Activated CD8-positive, alpha-beta memory T cell treated with anti-CD3 and anti-CD28 coated beads for 4 hours (primary cell): ENCODE results near the gene PURA.

ENCODE experiments used
- DNase-seq, 2 donors: peaks; one replicate each; pipeline ENCODE4 v3.0.0-alpha.2; 2020; ENCODE audit warnings: low read depth in 2 of 2

Gene PURA

GRCh38 chr5:140109759-140110645 lies 3.9 kb upstream of the PURA start:
- no peak for DNase-seq

DNA sequence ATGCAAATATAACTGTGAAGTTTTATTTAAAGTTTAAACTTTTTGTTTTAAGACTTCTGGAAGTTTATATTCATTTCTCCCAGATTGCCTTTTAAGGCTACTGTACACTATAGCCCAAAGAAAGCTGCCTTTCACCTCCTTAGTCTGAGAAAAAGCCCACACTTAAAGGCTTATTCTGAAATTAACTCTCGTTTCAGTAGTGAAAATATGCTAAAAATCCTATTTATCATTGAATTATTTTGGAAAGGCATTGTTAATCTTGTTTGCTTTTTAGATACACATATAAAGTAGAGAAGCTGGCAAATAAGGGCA lies 3.3 kb upstream of the PURA start:
- no peak for DNase-seq

DNA sequence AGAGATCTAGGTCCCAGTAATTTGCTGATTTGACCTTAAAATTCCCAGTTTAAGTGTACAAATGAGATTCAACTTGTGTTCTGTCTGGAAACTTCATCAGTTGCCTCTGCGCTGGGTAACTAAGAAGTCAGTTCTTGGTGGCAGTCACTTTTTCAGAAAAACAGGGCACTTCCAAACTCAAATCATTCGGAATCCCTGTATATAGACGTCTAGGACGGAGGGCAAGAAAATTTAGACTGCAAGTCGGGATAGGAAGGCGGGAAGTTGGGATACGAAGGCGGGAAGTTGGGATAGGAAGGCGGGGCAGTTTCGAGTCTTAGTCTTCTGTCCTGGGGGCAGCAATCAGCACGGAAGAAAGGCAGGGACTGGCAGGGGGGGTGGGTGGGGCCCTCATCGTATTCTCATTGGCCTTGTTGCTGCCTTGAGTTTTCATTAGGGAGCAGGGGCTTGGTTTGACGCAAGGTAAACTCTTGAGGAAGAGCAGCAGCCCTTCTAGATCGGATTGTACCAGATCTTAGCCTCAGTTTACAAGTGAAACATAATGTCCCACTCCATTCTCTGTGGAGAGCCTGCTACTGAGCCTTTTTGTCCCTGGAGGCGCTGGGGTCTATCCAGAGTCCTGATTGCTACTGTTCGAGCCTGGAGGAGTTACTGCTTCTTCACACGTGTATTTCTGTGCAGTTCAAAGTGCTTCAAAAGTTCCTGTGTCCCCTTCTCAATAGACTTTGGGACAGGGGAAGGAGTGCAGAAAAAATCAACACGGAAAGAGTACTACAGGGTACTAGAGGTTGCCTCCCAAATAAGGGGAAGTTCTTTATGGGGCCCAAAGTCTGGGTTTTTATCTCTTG lies 2.7 kb upstream of the PURA start:
- DNase-seq, result no peak

DNA sequence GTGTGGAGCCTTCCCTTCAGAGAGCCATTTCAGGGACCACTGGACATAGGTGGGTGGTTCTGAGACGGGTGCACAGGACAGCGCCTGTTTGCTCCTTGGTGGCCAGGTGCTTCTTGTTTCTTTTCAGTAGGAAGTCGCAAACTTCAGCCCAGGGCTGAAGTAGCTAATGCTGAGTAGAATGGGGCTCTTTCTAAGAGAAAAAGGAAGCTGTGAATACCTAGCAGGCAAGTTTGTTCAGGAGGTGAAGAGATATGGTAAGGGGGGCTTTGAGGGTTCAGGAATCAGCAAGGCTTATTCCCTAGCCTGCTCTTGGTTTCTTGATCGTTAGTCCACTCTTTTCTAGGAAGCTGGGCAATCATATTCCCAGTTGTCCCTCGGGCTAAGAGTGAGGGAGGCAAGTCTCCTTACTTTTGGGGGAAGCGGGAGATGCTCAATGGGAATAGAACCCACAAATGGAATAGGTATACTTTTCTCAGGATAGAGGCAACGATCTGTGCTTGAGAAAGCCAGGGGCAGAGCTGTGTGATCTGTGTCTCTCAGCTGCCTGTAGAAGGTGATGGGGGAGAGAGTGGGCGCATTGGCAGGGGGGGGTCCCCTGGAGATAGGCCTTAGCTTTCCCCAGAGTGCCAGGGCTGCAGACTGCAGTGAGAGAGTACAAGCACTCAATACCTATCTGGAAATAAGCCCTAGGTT lies 1.9 kb upstream of the PURA start:
- DNase-seq, result no peak

DNA sequence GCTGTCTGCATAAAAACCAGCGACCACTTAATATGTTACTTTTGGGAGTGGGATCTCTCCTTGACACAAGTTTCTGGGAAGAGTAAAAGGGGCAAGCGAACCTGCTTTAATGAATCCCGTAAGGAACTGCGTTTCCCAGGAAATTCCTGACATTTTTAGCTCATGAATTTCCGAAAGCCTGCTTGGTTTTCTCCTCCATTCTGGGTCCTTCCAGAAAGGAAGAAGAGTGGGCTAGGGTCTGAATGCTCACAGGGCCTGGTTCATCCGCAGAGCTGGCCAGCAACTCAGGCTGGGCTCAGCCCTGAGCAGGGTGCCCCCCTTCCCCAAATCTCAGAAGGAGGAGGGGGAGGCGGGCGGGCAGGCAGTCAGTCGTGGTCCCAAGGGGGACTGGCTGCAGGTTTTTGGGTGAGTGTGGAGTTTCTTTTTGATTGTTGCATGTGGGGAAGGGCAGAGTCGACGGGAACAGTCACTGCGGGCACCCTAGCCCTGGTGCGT lies 1.2 kb upstream of the PURA start:
- no peak for DNase-seq

DNA sequence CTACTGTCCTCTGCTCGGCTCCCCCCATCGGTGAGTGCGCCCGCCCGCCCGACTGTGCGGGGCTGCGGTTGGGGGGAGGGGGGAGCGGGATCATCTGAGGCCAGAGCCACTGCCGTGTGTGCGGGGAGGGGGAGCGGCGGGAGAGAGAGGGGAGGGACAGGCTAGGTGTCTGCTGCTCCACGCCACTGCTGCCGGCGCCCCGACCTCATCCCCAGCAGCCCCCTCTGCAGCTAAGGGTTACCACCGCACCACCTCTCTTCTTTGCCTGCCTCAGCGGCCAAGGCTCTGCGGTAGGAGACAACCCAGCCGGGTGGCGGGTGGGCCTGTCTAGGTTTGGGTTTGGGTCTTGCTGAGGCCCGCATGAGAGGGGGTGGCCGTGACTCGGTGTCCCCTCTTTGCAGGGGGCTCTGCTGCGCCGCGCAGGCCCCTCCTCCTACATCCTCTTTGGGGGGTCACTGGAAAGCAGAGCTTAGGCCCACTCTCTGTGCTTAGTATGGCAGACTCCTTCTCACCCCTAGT lies 670 bp upstream of the PURA start:
- DNase-seq, result no peak

DNA sequence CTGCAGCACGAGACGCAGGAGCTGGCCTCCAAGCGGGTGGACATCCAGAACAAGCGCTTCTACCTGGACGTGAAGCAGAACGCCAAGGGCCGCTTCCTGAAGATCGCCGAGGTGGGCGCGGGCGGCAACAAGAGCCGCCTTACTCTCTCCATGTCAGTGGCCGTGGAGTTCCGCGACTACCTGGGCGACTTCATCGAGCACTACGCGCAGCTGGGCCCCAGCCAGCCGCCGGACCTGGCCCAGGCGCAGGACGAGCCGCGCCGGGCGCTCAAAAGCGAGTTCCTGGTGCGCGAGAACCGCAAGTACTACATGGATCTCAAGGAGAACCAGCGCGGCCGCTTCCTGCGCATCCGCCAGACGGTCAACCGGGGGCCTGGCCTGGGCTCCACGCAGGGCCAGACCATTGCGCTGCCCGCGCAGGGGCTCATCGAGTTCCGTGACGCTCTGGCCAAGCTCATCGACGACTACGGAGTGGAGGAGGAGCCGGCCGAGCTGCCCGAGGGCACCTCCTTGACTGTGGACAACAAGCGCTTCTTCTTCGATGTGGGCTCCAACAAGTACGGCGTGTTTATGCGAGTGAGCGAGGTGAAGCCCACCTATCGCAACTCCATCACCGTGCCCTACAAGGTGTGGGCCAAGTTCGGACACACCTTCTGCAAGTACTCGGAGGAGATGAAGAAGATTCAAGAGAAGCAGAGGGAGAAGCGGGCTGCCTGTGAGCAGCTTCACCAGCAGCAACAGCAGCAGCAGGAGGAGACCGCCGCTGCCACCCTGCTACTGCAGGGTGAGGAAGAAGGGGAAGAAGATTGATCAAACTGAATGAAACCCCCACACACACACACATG lies 654 bp downstream of the PURA start:
- no peak for DNase-seq

GRCh38 chr5:140115186-140115500 lies 1.2 kb downstream of the PURA start:
- DNase-seq, result no peak

DNA sequence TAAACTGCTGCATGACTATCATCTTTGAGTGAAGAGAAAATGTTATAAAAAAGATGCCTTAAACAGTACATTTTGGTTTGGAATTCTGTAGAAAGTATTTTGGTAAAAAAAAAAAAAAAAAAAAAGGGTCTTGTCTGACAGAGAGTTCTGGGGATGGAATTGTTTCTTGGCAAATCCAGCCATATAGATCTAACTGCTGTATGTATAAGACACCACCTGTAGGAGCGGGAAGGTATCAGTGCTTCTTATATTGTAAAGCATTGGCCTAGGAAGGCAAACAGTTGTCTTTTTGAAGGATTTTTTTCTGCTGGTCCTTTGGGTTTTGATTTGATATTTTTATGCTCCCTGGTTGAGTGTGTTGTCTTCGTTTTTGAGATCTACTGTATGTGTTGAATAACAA lies 2.8 kb downstream of the PURA start:
- DNase-seq, result no peak

DNA sequence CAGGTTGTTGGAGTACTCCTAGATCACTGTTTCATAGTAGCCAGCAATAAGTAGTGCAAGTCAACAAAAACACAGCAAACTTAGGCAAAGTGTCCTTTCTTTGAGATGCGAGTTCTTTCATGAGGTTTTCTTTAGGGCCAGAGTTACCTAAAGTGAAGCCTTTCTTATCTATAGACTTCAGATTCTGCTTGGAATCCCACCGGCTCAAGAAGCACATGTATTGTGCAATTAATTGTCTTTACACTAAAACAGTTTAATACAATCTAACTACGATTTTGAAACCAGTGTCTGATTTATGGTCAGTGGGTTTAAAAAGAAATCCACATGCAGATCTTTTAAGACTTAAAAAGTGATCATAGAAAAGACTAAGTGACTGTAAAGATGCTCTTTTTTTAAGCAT lies 3.6 kb downstream of the PURA start:
- DNase-seq, result no peak

- DNase-seq, result no peak
These were observed 4.5 kb downstream of the PURA start for GRCh38 chr5:140118302-140118936.

DNA sequence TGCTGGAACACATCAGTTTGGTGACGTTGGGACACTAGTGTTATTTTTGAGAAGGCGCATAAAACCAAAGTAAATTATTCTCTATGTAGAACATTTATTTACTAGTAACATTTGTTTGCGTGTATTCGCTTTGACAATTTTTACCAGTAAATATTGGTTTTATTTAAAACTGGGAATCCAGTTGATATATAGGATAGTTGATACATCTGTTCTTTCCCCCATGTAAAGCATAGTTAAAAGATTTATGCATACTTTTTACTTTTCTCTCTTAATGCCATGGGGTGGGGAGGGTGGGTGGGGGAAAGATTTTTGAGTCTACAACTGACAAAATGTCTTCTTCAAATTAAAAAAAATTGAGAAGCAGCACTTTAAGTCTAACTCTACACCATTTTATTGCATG lies 11.7 kb downstream of the PURA start, which contains the start of gene IGIP:
TSS of gene IGIP (plus strand) at position 301 of the 400 bp plus-strand sequence. CDS start 2,540 bp downstream, outside the sequence.
- no peak for DNase-seq

GRCh38 chr5:140126315-140127012 lies 12.6 kb downstream of the PURA start:
- no peak for DNase-seq

- DNase-seq, result no peak
These were observed 14.5 kb downstream of the PURA start for GRCh38 chr5:140128376-140128775.

- DNase-seq, result no peak
These were observed 17.2 kb downstream of the PURA start for GRCh38 chr5:140130949-140131733.

- no peak for DNase-seq
These were observed 18.1 kb downstream of the PURA start for GRCh38 chr5:140131967-140132409.

DNA sequence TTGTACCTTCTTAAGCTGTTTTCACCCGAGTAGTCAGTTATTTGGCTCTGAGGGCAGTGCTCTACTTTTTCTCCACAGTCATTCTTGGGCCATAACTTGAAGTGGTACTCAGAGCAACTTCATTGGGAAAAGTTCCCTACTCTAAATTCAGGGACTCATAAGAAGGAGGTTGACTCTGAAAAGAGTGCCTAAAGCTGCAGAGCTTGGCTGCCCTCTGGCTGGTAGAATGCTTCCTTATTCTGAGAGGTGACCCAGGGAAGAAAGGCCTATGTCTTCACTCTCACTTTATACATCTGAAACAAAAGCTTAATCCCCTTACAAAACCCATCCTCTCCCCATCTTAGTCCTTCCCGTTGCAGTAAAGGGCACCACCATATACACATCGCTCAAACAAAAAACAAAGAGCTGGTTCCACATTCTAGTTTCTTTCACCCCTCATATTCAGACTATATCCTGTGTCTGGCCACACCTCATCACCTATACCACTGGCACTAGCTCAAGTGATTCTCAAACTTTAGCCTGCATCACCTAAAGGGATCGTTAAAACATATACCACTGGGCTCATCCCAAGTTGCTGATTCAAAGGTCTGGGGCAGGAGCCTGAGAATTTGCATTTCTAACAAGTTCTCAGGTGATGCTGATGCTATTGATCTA lies 19.7 kb downstream of the PURA start:
- no peak for DNase-seq

- DNase-seq, result no peak
These were observed 20.5 kb downstream of the PURA start for GRCh38 chr5:140134277-140134935.
